GM23338 (cell line): ENCODE data around the gene MPHOSPH9. TPM values are rescaled to one million over a fixed set of nuclear protein-coding genes. Genes with fewer than 3 reads are reported as not detected.

Source experiments
- ATAC-seq: fragments of 200-7000 bp; cut with Tn5 transposase; 3 replicates; pipeline ENCODE4 v1.9.1; 2020
- DNase-seq: peaks from one replicate; pipeline ENCODE4 v3.0.0-alpha.2; 2015; ENCODE audit warnings: low spot score
- H2AFZ ChIP-seq: fragments of 200-600 bp; sonication (generic); 2 replicates; pipeline ENCODE4 v1.8.0; 2016; ENCODE audit warnings: antibody characterized with exemption, mild to moderate bottlenecking, moderate library complexity
- H3F3A ChIP-seq: fragments of 200-600 bp; sonication (generic); replicated peaks from 2 replicates; pipeline ENCODE4 v1.8.0; 2017; ENCODE audit warnings: antibody characterized with exemption, mixed run types, low read depth
- H3K27ac ChIP-seq: fragments of 200-600 bp; sonication (generic); 2 replicates; pipeline ENCODE4 v1.6.1; 2016; ENCODE audit warnings: low read depth
- H3K27me3 ChIP-seq: fragments of 200-600 bp; sonication (generic); 2 replicates; pipeline ENCODE4 v1.8.0; 2016; ENCODE audit warnings: mild to moderate bottlenecking, mixed run types, moderate library complexity; ENCODE audit not compliant: insufficient read depth
- H3K36me3 ChIP-seq: fragments of 200-600 bp; sonication (generic); 2 replicates; pipeline ENCODE4 v1.8.0; 2016; ENCODE audit warnings: mild to moderate bottlenecking; ENCODE audit not compliant: insufficient read depth
- H3K4me1 ChIP-seq: fragments of 200-600 bp; sonication (generic); 2 replicates; pipeline ENCODE4 v1.8.0; 2016; ENCODE audit warnings: mild to moderate bottlenecking, moderate library complexity; ENCODE audit not compliant: insufficient read depth
- H3K4me2 ChIP-seq: fragments of 200-600 bp; sonication (generic); 2 replicates; pipeline ENCODE4 v1.7.1; 2017; ENCODE audit warnings: mixed run types
- H3K4me3 ChIP-seq: fragments of 200-600 bp; sonication (generic); 2 replicates; pipeline ENCODE4 v1.6.1; 2016; ENCODE audit warnings: mixed run types
- H3K79me2 ChIP-seq: fragments of 200-600 bp; sonication (generic); replicated peaks from 2 replicates; pipeline ENCODE4 v1.8.0; 2017; ENCODE audit warnings: mild to moderate bottlenecking; ENCODE audit not compliant: insufficient read depth
- H3K9me2 ChIP-seq: fragments of 200-600 bp; sonication (generic); 2 replicates; pipeline ENCODE4 v1.8.0; 2017; ENCODE audit not compliant: insufficient read depth
- H4K20me1 ChIP-seq: fragments of 200-600 bp; sonication (generic); replicated peaks from 2 replicates; pipeline ENCODE4 v1.8.0; 2017; ENCODE audit warnings: mild to moderate bottlenecking; ENCODE audit not compliant: insufficient read depth
- H3K27ac Mint-ChIP-seq: 2 replicates; pipeline ENCODE4 v1.8.0; 2020; ENCODE audit warnings: inconsistent platforms, mild to moderate bottlenecking, moderate library complexity, mixed read lengths
- H3K27me3 Mint-ChIP-seq: 3 replicates; pipeline ENCODE4 v1.8.0; 2022; ENCODE audit warnings: low read depth, mild to moderate bottlenecking, moderate library complexity, mixed read lengths, inconsistent platforms; ENCODE audit not compliant: insufficient read depth, poor library complexity
- H3K36me3 Mint-ChIP-seq: 3 replicates; pipeline ENCODE4 v1.8.0; 2021; ENCODE audit warnings: low read depth, mild to moderate bottlenecking, inconsistent platforms, moderate library complexity, mixed read lengths
- H3K4me1 Mint-ChIP-seq: 3 replicates; pipeline ENCODE4 v1.8.0; 2020; ENCODE audit warnings: mild to moderate bottlenecking, inconsistent platforms, mixed read lengths
- H3K4me3 Mint-ChIP-seq: 3 replicates; pipeline ENCODE4 v1.8.0; 2021; ENCODE audit warnings: moderate library complexity, mild to moderate bottlenecking, inconsistent platforms, mixed read lengths
- H3K9me3 Mint-ChIP-seq: 3 replicates; pipeline ENCODE4 v1.8.0; 2020; ENCODE audit warnings: moderate library complexity, mild to moderate bottlenecking, inconsistent platforms, mixed read lengths
- CTCF ChIP-seq, 2 experiments: fragments of 200-600 bp in 1 of 2; sonication (generic) in 1 of 2; conservative IDR thresholded peaks; 2 replicates each; pipeline versions ENCODE4 v1.5.1 to v1.6.1; 2016 to 2017; ENCODE audit warnings: antibody characterized with exemption in 2 of 2, low read depth in 2 of 2, mild to moderate bottlenecking in 2 of 2, moderate library complexity in 1 of 2
- ETS1 ChIP-seq: IDR thresholded peaks from 2 replicates; pipeline ENCODE4 v1.6.1; 2016; ENCODE audit warnings: antibody characterized with exemption
- EZH2phosphoT487 ChIP-seq: fragments of 200-600 bp; sonication (generic); IDR thresholded peaks from one replicate; pipeline ENCODE4 v1.8.1; 2018; ENCODE audit warnings: antibody characterized with exemption; ENCODE audit not compliant: unreplicated experiment
- JUNB ChIP-seq: IDR thresholded peaks from one replicate; pipeline ENCODE4 v1.6.1; 2016; ENCODE audit warnings: antibody characterized with exemption; ENCODE audit not compliant: unreplicated experiment
- POLR2AphosphoS5 ChIP-seq: IDR thresholded peaks from 2 replicates; pipeline ENCODE4 v1.6.1; 2016; ENCODE audit warnings: antibody characterized with exemption, low read depth
- REST ChIP-seq: IDR thresholded peaks from one replicate; pipeline ENCODE4 v1.6.1; 2018; ENCODE audit warnings: antibody characterized with exemption; ENCODE audit not compliant: unreplicated experiment
- STAT1 ChIP-seq: IDR thresholded peaks from one replicate; pipeline ENCODE4 v1.6.1; 2016; ENCODE audit warnings: antibody characterized with exemption; ENCODE audit not compliant: unreplicated experiment
- ZNF331 ChIP-seq: fragments of 250-450 bp; sonication (Bioruptor Pico); IDR thresholded peaks from 2 replicates; pipeline ENCODE4 v1.5.0; 2020; ENCODE audit warnings: low read depth, mild to moderate bottlenecking, moderate library complexity
- ZNF462 ChIP-seq: fragments of 250-450 bp; sonication (Bioruptor Pico); IDR thresholded peaks from 2 replicates; pipeline ENCODE4 v1.5.0; 2020; ENCODE audit warnings: mild to moderate bottlenecking, moderate library complexity
- polyA plus RNA-seq: library from polyadenylated mRNA; unstranded; fragments of >200 nt; fragmentation: Nextera tagmentation; extraction: Ambion mirVana; gene quantifications from 2 replicates; pipeline ENCODE4 v1.2.1, GENCODE V29; 2016
- total RNA-seq: library from RNA; depleted of rRNA; stranded (reverse); fragments of >200 nt; shearing (Covaris generic); gene quantifications from 2 replicates; pipeline ENCODE4 v1.2.3, GENCODE V29; 2014

The MPHOSPH9 gene
- total and polyA plus RNA-seq, 2 experiments from 2014 or later: 30.5 to 77.9 TPM

- TF ChIP-seq ZNF462 (no peak), JUNB (no peak), CTCF (conservative IDR thresholded peaks at IDR 0.05; ENCODE audit: low read depth in 2 of 2) (no peak), EZH2phosphoT487 (no peak), ETS1 (no peak)
Measured at GRCh38 chr12:123180171-123180570, 52.8 kb downstream of the MPHOSPH9 start (continued).

GRCh38 chr12:123171967-123172366, 61.0 kb downstream of the MPHOSPH9 start:
- peaks cover 13% of the 10 kb centered on the region; the same call in 1 of the 2 replicates for H3K36me3 ChIP-seq
- no peak for DNase-seq
- TF ChIP-seq POLR2AphosphoS5 (no peak), REST (no peak), ZNF331 (CRISPR knock-in tag) (no peak), ETS1 (no peak), STAT1 (no peak)

More at GRCh38 chr12:123171967-123172366, 61.0 kb downstream of the MPHOSPH9 start:
- Histone ChIP-seq H3K9me2 (no peaks in the 10 kb centered on the region), H3K79me2 (no peaks in the 10 kb centered on the region), H3F3A (no peaks in the 10 kb centered on the region), H4K20me1 (peaks cover 7% of the 10 kb centered on the region; the same call in 1 of the 2 replicates), H3K27ac (no peak overlapping the region), H2AFZ (no peak overlapping the region), H3K27me3 (no peaks in the 10 kb centered on the region), H3K4me3 (no peak overlapping the region), H3K4me2 (no peak overlapping the region), H3K4me1 (no peaks in the 10 kb centered on the region)
- Mint-ChIP-seq H3K4me1 (peaks cover 9% of the 10 kb centered on the region), H3K9me3 (no peaks in the 10 kb centered on the region), H3K27ac (no peak overlapping the region), H3K27me3 (no peaks in the 10 kb centered on the region), H3K4me3 (no peak overlapping the region), H3K36me3 (peaks cover 25% of the 10 kb centered on the region)
- ATAC-seq: no peak
